TTC549 (cell line): ENCODE data around the gene LMOD1.
"Not testable (repeated sequence)": the region's sequence is repeated elsewhere in the genome, so short reads cannot be mapped to it uniquely, and the experiment has no call there.

Source experiments
- FAIRE-seq: peaks from 2 replicates; lab custom pipeline; 2012; peaks lifted over from hg19 to GRCh38; lab: Jason Lieb, UNC

Gene LMOD1

DNA sequence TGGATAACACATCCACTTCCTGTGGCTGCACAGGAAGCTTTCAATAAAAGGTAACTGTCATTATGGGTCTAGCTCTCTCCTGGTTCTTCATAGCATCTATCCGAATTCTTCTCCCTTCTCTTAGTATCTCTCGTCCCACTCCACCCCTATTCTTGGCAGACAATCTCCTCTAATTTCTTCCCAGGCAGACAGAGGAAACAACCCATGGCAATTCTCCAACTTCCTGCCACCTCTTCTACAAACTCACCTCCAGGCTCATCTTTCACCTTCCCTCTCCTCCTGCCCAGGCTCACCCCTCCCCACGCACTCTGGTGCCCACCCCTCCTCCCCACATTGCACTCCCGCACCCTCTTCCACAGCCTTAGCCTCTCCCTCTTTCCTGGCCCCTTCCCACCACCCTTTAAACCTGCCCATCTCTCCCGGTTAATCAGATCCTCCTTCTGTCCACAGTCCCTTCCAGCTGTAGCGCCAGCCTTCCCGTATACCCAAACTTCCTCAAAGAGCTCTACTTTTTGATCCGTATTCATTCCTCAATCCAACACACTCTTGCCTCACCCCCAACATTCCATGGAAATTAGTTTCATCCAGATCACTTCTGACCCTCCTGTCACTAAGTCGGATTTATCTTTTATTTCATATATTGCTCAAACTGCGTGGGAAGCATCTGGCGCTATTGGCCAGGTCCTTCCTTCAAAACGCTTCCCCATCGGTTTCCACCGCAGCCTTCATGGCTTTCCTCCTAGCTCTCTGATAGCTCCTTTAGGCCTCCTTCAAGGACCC, 31.7 kb downstream of the LMOD1 start:
- no peak for FAIRE-seq

DNA sequence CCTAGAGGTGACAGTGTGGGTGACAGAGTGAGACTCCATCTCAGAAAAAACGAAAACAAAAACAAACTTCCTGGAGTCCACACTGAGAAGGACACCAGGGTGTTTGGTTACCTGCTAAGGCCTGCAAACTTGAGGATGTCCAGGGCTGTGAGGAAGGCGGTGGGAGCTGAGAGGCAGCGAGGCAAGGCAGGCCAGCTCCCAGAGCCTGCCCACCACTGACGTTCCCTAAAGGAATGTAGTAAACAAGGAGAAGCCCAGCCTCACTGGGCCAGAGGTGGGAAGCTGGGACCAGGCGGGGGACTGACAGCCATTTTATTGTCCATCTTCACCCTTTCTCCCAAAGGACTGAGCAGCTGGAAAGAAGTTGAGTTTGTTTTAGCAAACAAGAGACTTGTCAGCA, 33.5 kb downstream of the LMOD1 start:
- no peak for FAIRE-seq

DNA sequence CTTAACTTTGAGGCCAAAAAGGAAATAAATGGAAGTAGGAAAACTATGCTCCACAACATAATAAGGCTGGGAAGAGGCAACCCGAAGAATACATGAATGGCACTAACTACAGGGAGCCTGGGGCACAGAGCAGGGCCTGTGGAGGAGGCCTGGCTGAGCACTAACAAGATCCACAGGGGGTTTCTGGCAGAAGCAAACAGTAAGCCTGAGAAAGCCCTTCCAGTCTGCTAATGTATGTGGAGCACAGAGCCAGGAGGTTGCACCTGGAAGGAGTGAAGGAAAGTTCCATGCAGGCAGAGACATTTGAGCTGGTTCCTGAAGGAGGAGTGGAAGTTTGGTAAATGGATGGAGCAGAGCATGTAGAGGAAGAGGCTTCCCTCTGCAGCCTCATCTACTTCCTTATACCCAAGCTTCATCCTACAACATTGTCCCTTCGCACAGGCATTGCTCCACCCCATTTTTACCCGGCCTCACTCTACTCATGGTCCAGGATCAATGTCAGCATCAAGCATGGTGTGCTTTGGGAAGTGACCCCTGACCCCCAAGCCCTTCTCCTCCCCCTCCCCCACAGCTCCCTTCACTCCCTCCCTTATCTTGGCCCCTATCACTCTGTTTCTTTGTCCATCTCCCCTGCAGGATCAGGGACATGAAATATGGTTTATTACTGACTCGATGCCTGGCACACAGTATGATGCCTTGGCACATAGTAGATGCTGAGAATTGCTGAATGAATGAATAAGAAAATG, 34.3 kb downstream of the LMOD1 start:
- FAIRE-seq = no peak

DNA sequence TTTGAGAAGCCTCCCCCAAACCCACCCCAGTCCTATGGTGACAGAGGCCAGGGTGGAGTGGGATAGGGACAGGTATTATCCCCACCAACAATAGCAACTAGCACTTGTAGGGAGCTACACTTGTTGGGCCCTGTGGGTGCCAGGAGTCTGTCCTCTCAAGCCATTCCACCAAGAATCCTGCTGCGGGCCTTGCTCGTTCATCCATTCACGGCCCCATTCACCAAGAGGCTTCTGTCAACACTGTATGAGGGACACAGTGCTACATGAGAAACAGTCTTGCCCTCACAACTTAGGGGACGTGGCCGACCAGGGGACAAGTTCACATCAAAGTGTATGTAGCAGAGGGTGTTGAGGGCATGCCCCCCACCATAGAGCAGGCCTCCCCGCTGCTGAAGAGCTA, 38.7 kb downstream of the LMOD1 start:
- FAIRE-seq = no peak

DNA sequence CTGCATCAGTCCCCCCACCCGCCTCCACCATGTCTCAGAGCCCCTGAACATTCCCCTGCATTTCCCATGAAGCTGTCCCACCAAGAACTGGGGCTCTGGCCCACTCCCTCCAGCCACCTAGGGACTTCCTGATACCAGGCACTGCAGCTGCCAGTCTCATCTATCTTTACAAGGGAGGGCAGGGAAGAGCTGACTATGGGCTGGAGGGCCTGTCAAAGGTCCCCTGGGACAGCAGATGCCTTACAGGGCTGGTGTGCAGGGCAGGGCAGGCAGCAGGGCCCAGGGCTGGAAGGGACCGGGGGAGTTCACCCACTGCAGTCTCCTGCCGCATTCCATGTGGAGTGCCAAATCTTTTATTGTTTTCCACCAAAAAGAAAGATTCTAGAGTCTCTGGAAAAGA, 40.0 kb downstream of the LMOD1 start:
- no peak for FAIRE-seq

DNA sequence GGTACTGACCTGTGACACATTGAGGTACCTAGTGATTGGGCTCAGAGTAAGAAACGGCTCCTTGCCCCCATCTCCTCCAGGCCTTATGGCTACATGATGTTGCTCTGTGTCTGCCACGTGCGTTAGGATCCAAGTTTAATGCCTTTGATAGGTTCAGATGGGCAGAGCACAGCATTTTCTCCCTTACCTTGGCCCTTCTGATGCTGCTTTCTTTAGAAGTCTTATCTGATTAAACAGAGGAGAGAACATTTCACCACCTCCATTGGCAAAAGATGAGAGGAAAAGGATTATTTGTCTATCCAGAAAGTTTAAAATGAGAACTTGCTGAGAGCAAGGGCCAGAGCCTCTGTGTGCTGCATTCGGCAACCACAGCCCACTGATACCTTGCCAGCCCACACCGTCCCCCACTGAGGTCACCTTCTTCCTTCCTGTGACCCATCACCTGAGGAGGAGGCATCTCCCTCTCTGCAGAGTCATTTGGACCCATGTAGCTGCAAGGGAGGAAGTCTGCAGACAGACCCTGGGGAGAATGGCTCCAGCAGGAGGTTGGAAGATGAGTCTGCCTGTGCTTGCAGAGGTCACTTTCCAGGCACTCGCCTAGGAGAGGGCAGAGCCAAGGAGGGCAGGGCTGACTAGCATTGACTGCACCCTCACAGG, 41.0 kb downstream of the LMOD1 start:
- no peak for FAIRE-seq

DNA sequence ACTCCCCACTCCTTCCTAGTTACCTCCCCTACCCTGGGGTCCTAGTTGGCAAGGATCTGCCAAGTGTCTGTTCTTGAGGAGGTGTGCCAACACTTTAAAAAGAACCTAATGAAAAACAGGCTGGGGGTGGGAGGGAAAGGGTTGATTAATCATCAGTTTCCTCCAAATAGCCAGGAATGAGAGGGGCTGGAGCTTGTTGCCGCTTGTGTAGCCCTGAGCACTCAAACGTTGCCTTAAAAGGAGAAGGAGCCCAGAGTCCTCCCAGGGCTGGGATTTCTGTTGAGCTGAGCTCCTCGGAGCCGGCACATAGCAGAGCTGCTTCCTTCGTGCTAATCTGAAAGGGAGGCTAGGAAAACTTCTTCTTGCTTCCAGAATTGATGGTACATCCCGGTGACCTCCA, 41.8 kb downstream of the LMOD1 start:
- FAIRE-seq = no peak

DNA sequence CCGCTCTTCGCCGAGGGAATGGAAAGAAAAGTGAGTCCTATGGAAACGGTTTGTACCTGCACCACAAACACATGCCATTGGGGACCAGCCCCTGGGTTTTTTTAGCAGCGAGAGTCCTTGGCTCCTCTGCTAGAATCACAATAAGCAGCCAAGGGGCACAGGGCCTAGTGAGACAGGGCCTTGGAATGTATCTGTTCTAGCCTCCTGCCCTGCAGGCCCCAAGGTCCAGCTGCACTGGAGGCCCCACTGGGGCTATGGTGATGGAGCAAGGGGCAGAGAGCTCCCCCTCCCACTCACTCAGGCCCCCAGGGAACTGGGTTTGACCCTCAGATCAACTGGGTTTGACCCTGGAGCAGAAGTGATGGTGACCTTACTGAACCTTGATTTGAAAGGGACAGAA, 43.2 kb downstream of the LMOD1 start:
- no peak for FAIRE-seq

DNA sequence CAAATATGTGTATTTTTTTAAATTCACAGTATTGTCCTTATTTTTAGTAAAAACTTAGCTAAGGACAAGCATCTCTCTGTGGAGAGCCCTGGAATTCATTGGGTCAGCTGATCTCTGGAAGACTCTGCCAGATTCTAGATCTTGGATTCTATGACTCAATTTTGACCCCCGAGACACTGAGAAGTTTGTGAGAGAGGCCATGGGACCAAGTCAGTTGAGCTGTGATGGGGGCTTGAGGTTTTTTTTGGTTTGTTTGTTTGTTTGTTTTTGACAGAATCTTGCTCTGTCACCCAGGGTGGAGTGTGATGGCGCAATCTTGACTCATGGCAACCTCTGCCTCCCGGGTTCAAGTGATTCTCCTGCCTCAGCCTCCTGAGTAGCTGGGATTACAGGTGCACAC, 44.1 kb downstream of the LMOD1 start:
- no peak for FAIRE-seq

DNA sequence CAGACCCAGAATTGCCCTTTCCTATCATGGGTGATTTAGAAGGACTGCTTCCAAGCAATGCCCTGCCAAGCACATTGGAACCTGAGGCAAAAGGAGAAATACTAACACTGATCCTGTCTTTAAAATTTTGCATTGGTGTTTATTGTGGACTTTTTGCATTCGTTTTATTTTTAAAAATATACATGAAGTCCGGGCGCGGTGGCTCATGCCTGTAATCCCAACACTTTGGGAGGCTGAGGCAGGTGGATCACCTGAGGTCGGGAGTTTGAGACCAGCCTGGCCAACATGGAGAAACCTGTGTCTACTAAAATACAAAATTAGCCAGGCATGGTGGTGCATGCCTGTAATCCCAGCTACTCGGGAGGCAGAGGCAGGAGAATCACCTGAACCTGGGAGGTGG, 45.3 kb downstream of the LMOD1 start:
- FAIRE-seq = not testable (repeated sequence)

DNA sequence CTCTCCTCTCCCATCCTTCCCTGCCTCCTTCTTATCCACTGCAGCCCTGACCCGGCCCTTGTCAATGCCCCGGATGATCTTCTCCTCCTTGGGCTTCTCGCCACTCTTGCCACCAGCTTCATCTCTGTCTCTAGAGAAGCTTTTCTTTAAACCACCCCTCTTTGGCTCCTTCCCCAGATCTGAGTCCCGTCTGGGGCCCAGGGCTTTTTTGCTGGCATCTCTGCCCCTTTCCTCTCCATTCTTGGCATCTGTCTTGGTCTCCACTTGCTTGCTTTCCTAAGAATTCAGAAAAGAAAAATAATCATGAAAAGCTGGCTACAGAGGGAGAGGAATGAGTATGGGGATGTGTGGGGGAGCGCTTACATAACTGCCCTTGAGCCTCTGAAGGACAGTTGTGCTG, 45.9 kb downstream of the LMOD1 start:
- FAIRE-seq = no peak

DNA sequence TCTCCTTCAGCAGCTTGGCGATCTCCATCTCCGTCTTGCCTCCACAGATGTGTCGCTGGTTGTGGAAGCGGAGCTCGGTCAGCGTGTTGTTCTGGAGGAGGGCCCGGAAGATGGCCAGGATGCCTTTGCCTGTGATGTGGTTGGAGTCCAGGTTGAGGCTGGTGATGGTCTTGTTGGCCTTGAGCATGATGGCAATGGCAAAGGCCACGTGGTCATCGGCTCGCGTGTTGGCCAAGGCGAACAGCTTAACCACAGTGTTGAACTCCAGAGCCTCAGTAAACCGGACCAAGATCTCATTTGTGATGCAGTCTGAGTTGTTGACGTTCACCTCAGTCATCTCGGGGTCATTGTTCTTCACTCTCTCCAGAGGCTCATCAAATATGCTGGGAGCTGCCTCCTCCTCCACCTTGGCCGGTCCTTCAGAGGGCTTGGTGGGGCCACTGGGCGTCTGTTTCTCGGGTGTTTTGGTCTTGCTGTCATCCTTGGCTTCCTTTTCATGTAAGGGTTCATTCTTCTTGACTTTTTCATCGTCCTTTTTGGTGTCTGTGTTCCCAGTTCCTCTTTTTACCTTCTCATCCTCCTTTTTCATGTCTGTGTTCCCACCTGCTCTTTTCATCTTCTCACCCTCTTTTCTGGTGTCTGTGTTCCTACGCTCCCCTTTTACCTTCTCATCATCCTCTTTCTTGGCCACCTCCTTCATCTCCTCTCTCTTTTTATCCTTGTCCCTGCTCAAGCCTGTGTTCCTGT, 46.5 kb downstream of the LMOD1 start:
- no peak for FAIRE-seq

DNA sequence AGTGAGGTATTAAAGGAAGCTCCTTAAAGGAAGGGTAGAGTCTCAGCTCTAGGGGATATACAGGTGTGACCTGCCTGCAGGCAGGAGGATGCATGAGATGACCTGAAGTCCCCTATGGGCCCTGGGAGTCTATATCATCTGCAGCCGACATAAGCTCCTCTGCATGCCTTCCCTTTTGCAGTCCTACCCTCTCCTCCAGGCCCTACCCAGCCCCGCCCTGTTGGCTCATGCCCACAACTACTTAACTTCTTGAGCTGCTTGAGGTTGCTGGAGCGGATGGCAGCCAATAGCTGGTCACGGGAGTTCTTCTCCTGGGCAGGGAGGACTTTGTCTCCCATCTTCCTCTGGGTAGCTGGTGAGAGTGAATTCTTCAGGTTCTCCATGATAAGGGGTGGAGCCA, 47.4 kb downstream of the LMOD1 start:
- FAIRE-seq = no peak

DNA sequence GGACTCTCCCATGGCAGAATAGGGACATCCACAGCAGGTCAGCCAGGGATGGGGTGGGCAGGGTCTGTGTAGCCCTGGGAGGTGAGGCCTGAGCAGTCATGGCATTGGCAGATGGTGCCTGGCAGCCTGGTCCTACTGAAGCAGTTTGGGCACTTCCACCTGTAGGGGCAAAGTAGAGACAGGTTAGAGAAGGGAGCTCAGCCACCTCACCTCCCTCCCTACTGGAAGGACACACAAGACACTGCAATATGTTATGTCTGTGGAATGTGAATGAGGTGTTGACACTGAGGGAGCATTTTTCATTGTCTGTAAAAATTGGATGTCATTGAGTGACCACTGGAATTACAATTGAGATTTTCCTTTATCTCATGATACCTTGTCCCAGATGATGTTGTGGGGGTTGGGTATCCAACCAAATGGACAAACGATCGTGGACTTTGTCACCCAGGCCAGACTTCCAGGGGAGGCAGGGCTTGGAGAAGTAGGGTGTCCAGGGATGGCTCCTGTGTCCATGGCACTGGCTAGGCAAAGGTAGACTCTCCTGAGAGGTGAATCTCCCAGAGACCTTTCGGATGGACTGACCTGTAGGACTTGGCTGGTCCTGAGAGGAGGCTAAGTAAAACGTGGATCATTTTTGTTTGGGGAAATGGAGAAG, 48.0 kb downstream of the LMOD1 start:
- FAIRE-seq = no peak

DNA sequence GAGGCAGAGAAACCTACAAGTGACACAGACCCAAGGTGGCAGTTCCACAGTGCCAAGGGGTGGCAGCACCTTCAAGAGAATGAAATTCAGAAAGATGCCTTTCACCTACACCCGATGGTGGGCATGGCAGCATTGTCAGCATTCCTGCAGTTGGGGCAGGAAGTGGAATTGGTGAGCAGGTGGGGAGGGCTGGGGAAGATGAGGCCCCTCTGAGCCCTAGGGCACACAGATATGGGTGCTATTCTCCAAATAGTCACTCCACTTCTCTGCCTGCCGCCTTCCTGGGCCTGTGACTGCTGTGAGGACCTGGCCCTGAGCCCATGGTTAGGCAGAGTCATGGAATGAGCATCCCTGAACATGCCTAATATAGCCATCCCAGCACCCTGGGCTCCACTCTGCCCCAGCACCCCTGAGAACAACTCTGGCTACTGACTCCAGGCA, 49.4 kb downstream of the LMOD1 start:
- FAIRE-seq = no peak

DNA sequence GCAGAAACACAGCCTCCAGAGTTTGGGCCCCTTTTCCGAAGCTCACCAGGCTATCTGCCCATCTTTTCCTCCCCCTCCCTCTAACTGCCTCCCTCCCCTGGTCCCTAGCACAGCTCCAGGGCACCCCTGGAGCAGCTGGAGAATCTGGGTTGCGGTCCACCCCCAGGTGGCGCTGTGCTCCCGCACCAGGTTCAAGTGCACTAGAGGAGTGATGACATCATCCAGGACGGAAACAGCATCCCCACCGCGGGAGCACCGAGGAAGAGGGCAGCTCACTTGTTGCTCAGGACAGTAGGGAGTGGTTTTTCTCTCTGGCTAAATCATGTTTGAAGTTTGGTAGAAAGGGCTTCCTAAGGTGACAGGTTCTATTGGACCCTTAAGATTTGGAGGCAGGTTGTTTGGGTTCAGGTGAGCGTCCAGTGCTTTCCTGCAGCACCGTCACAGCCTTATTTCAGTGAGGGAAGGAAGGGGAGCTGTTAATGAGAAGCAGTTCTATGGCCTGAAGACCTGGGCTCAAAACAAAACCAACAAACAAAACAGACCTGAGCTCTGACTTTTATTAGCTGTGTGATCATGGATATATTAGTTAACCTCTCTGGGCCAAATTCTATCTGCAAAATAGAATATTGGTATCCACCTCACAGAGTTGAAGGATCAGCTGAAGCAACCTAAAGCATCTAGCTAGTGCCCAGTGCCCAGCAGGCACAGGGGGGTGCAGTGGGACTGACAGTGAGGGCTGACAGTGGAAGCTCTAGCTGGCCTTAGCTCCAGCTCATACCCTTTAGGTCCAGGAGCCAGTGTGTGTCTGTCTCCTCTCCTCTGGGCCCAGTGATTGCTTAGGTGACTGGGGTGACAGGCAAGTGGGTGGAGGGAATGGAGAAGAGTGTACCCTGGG, 50.2 kb downstream of the LMOD1 start:
- peak; percentile 91 for FAIRE-seq

DNA sequence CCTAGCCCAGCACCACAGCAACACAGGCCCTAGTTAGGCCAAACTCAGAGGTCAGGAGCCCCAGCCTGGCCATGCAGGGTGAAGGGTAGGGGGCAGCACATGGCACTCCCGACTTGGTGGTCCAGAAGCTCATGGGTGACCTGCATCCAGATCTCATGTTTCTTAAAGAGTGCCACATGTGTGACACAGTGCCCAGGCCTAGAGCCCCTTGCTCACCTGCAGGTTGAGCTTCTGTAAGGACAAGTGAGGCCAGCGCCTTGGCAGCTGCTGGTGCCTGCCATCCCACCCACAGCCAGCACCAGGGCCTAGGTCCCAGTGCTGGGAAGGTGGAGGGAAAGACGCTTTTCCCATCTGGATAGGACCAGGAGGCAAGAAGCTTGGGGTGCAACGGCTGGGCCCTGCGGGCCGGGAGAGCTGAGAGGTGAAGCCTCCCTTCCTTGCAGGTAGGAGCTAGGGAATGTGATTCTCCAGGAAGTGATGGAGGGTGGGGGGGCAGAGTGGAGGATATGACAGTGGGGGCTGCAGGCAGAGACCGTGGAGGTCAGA, 51.2 kb downstream of the LMOD1 start:
- FAIRE-seq = no peak

DNA sequence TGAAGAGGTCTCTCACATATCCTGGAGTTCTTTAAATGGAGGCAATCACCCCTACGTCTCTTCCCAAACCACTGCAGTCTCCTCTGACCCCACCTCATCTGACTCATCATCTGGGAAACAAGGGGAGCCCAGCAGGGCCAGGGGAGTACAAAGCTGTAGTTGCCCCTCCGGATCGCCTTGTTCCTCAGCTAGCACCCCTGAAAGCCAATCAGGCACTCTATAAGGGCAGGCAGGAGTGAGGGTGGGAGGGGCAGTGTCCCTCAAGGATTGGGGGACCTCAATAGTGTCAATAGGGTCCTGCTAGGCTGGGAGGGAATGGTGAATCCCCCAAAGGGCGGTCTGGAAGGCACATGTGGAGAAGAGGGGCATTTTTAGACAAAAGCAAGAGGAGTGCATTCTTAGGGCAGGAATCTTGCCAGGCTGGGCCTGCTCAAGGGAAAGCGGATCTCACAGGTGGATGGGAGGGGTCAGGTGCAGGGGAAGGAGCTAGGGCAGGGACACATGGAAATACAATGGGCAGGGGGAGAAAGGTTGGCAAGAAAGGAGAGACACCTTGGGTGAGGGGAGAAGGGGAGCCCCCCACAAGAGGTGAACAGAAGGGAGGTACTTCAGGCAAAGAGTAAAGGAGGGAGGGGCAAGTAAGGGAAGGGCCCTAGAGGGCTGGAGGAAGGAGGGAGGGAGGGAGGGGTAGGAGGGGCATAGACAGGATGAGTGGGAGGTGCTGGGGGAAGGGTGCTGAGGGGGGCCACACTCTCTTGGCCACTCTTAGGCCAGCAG, 51.8 kb downstream of the LMOD1 start:
- FAIRE-seq = no peak

DNA sequence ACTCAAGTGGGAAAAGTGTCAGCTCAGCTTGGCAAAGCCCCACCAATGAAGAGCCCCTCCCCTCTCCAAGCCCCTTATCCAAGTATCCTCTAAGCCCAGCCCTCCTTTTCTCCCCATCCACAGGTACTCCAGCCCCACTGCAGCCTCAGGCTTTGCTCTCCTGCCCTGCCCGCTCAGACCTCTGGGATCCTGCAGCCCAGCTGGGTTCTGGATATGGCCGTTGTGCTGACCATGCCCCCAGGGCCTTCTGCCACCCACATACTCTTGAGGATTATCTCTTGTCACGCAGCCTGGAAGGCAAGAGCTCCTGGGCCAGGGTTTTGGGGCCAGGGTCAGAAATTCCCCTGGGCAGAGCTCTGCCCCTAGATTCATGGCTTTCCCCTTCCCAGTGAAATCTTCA, 52.9 kb downstream of the LMOD1 start:
- FAIRE-seq = no peak

DNA sequence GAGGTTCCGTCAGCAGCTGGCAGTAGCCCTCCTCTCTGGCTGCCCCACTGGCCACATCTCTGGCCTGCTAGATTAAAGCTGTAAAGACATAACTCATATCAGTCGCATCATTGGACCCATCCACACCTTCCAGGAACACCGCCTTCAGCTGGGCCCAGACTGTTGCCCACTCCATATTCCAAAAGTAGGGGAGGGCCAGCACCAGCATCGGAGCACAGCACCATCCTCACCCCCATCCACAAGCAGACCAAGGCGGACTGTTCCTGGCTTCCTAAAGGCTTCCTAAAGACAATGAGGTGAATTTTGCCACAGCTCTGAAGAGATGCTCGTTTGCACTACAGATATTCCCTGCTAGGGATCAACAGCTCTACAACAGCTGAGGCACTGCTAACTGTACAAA, 54.1 kb downstream of the LMOD1 start:
- no peak for FAIRE-seq
